T-helper 1 cell (primary cell): ENCODE data around the gene DNAJB5.

Experiments used
- DNase-seq, 5 donors: peaks; one replicate each; pipeline ENCODE4 v3.0.0-alpha.2; 2012 to 2020

The DNAJB5 gene

GRCh38 chr9:34985311-34985899, 4.1 kb upstream of the DNAJB5 start:
- peak in 4 of 5 donors; percentile 25 to 52 (median 42) for DNase-seq

- DNase-seq = peak; percentile 34 to 58 (median 48)
Measured at GRCh38 chr9:34986540-34987047, 3.0 kb upstream of the DNAJB5 start.

- DNase-seq = no peak
Measured at GRCh38 chr9:34987160-34987901, 2.2 kb upstream of the DNAJB5 start.

GRCh38 chr9:34988218-34989002, 1.1 kb upstream of the DNAJB5 start:
- peak in 3 of 5 donors; percentile 32 to 55 (median 53) for DNase-seq

GRCh38 chr9:34989946-34990635, 546 bp downstream of the DNAJB5 start:
- peak; percentile 19 to 51 (median 30) for DNase-seq

- no peak for DNase-seq
Measured at GRCh38 chr9:34990908-34991606, 1.5 kb downstream of the DNAJB5 start.

- DNase-seq = no peak
Measured at GRCh38 chr9:34991607-34992375, 2.2 kb downstream of the DNAJB5 start.

- DNase-seq = peak in 1 of 5 donors; percentile 29
Measured at GRCh38 chr9:34992376-34992951, 2.9 kb downstream of the DNAJB5 start.

GRCh38 chr9:34993502-34994259, 4.1 kb downstream of the DNAJB5 start:
- no peak for DNase-seq

- DNase-seq = no peak
Measured at GRCh38 chr9:34994260-34994899, 4.8 kb downstream of the DNAJB5 start.

- no peak for DNase-seq
Measured at GRCh38 chr9:34994900-34995669, 5.5 kb downstream of the DNAJB5 start.

GRCh38 chr9:34995670-34996060, 6.1 kb downstream of the DNAJB5 start:
- no peak for DNase-seq

- no peak for DNase-seq
Measured at GRCh38 chr9:34996181-34996904, 6.8 kb downstream of the DNAJB5 start.

GRCh38 chr9:34996905-34997279, 7.3 kb downstream of the DNAJB5 start:
- no peak for DNase-seq

- no peak for DNase-seq
Measured at GRCh38 chr9:34997379-34997781, 7.8 kb downstream of the DNAJB5 start.

- no peak for DNase-seq
Measured at GRCh38 chr9:34998266-34998665, 8.7 kb downstream of the DNAJB5 start.

GRCh38 chr9:34999576-34999975, 10.0 kb downstream of the DNAJB5 start:
- DNase-seq = no peak
